Astrocyte of the spinal cord (primary cell): Measurements from ENCODE around the gene ZKSCAN1.

Source experiments
- DNase-seq: peaks from one replicate; pipeline ENCODE4 v3.0.0; 2011; ENCODE audit warnings: low read depth, low spot score
- H3K4me3 ChIP-seq: 2 replicates; pipeline ENCODE4 v1.5.1; 2011; ENCODE audit warnings: low read depth, mild to moderate bottlenecking, low read length, moderate library complexity
- CTCF ChIP-seq: IDR thresholded peaks from 2 replicates; pipeline ENCODE4 v1.5.1; 2012; ENCODE audit warnings: low read depth, mild to moderate bottlenecking, low read length, inconsistent platforms
- in situ Hi-C: cut with HindIII; loops from 2 replicates; pipeline ENCODE4 v1.10.0; 2017; ENCODE audit warnings: low sequenced_read_pairs

ZKSCAN1 gene

GRCh38 chr7:100090527-100091410, 75.4 kb downstream of the ZKSCAN1 start:
- no peak for TF ChIP-seq CTCF
- in situ Hi-C loops = no loop called here
- H3K4me3 ChIP-seq = no peak overlapping the region
- no peak for DNase-seq
